Activated T-helper 1 cell treated with anti-CD3 and anti-CD28 coated beads, Interleukin-2, amount 50 U/mL, for 16 hours (primary cell): ENCODE data around the gene DDX18.
"Not testable (repeated sequence)": the region's sequence is repeated elsewhere in the genome, so short reads cannot be mapped to it uniquely, and the experiment has no call there.

Experiments
- DNase-seq, 2 donors: peaks; one replicate each; pipeline ENCODE4 v3.0.0-alpha.2; 2020; ENCODE audit warnings: low read depth in 1 of 2, low spot score in 1 of 2

DDX18 gene

GRCh38 chr2:117814417-117815264 lies at the start of gene DDX18:
TSS of gene DDX18 (plus strand) at chr2:117814691. CDS start at chr2:117814778, 87 bp downstream.
- DNase-seq = peak; percentile 93 to 94

- DNase-seq = no peak
These were observed 43.8 kb upstream of the DDX18 start for GRCh38 chr2:117770730-117771129.

GRCh38 chr2:117771969-117772630 lies 42.4 kb upstream of the DDX18 start:
- no peak for DNase-seq

- no peak for DNase-seq
These were observed 39.8 kb upstream of the DDX18 start for GRCh38 chr2:117774716-117775115.

- DNase-seq = no peak
These were observed 38.7 kb upstream of the DDX18 start for GRCh38 chr2:117775703-117776219.

- DNase-seq = no peak
These were observed 37.6 kb upstream of the DDX18 start for GRCh38 chr2:117776888-117777287.

GRCh38 chr2:117785740-117786139 lies 28.8 kb upstream of the DDX18 start:
- DNase-seq = no peak

- no peak for DNase-seq
These were observed 28.0 kb upstream of the DDX18 start for GRCh38 chr2:117786520-117786919.

- DNase-seq = no peak
These were observed 25.0 kb upstream of the DDX18 start for GRCh38 chr2:117789505-117789904.

- no peak for DNase-seq
These were observed 19.8 kb upstream of the DDX18 start for GRCh38 chr2:117794668-117795067.

GRCh38 chr2:117801826-117802225 lies 12.7 kb upstream of the DDX18 start:
- no peak for DNase-seq

GRCh38 chr2:117803644-117804325 lies 10.7 kb upstream of the DDX18 start:
- not testable (repeated sequence) for DNase-seq

GRCh38 chr2:117812443-117812842 lies 2.0 kb upstream of the DDX18 start:
- DNase-seq = no peak

- DNase-seq = no peak
These were observed 1.5 kb downstream of the DDX18 start for GRCh38 chr2:117815946-117816345.

GRCh38 chr2:117818921-117819320 lies 4.4 kb downstream of the DDX18 start:
- DNase-seq = no peak

- no peak for DNase-seq
These were observed 6.0 kb downstream of the DDX18 start for GRCh38 chr2:117820444-117820843.

GRCh38 chr2:117825437-117825836 lies 10.9 kb downstream of the DDX18 start:
- no peak for DNase-seq

GRCh38 chr2:117827464-117827863 lies 13.0 kb downstream of the DDX18 start:
- DNase-seq = not testable (repeated sequence)

- DNase-seq = no peak
These were observed 14.4 kb downstream of the DDX18 start for GRCh38 chr2:117828870-117829269.

- DNase-seq = no peak
These were observed 17.8 kb downstream of the DDX18 start for GRCh38 chr2:117832332-117832731.

- DNase-seq = no peak
These were observed 18.6 kb downstream of the DDX18 start for GRCh38 chr2:117832905-117833613.
